Left ventricle myocardium inferior (tissue), 1 donor: ENCODE measurements around the gene PARK7. TPM values are rescaled to one million over a fixed set of nuclear protein-coding genes. Genes with fewer than 3 reads are reported as not detected.

Experiments used
- DNase-seq: peaks from one replicate; pipeline ENCODE4 v3.0.0-alpha.2; 2020
- H3K27ac ChIP-seq: fragments of 200-600 bp; replicated peaks from 2 replicates; pipeline ENCODE4 v1.8.0; 2021
- H3K27me3 ChIP-seq: fragments of 200-600 bp; 2 replicates; pipeline ENCODE4 v1.8.0; 2021; ENCODE audit warnings: low read depth
- H3K36me3 ChIP-seq: fragments of 200-600 bp; 2 replicates; pipeline ENCODE4 v1.8.0; 2021
- H3K4me1 ChIP-seq: fragments of 200-600 bp; 2 replicates; pipeline ENCODE4 v1.8.0; 2021
- H3K4me3 ChIP-seq: fragments of 200-600 bp; 2 replicates; pipeline ENCODE4 v1.8.0; 2021; ENCODE audit warnings: mild to moderate bottlenecking, moderate library complexity
- H3K9me3 ChIP-seq: fragments of 200-600 bp; replicated peaks from 2 replicates; pipeline ENCODE4 v1.8.0; 2021
- intact Hi-C: fragments of 100-400 bp; cut with micrococcal nuclease; formaldehyde crosslinking; loops from one replicate; pipeline ENCODE4 v1.11.0; 2022
- total RNA-seq: library from RNA; stranded (reverse); fragmentation: NEBNext Ultra II Directional; extraction: Animal tissue kit (Norgen Biotek cat#: 25700); gene quantifications from one replicate; pipeline ENCODE4 v1.2.1, GENCODE V29; 2021
- TF ChIP-seq, protein P1 (sequence below): fragments of 200-600 bp; IDR thresholded peaks from 2 replicates; pipeline ENCODE4 v1.8.0; 2021; ENCODE audit warnings: antibody characterized with exemption, mild to moderate bottlenecking, borderline replicate concordance
- donor health status: DM: no; HTN: yes; CAD: no; lungs with severe emphysema.

PARK7 gene
- total RNA-seq, 1 donor from 2014 or later = 329 TPM

- Histone ChIP-seq H3K4me3 (peak overlapping the region; percentile 77), H3K9me3 (no peaks in the 10 kb centered on the region), H3K27ac (peak overlapping the region; percentile 98), H3K27me3 (no peaks in the 10 kb centered on the region), H3K4me1 (peaks cover 14% of the 10 kb centered on the region), H3K36me3 (no peaks in the 10 kb centered on the region)
- peak; percentile 98 for DNase-seq
- TF ChIP-seq, protein P1, sequence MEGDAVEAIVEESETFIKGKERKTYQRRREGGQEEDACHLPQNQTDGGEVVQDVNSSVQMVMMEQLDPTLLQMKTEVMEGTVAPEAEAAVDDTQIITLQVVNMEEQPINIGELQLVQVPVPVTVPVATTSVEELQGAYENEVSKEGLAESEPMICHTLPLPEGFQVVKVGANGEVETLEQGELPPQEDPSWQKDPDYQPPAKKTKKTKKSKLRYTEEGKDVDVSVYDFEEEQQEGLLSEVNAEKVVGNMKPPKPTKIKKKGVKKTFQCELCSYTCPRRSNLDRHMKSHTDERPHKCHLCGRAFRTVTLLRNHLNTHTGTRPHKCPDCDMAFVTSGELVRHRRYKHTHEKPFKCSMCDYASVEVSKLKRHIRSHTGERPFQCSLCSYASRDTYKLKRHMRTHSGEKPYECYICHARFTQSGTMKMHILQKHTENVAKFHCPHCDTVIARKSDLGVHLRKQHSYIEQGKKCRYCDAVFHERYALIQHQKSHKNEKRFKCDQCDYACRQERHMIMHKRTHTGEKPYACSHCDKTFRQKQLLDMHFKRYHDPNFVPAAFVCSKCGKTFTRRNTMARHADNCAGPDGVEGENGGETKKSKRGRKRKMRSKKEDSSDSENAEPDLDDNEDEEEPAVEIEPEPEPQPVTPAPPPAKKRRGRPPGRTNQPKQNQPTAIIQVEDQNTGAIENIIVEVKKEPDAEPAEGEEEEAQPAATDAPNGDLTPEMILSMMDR = no peak
- intact Hi-C loops = no loop called here
Measured at GRCh38 chr1:7953850-7954609, 7.5 kb upstream of the PARK7 start.

- peak overlapping the region; percentile 98 for H3K27ac ChIP-seq
Measured at GRCh38 chr1:7954683-7955082, 6.8 kb upstream of the PARK7 start.

GRCh38 chr1:7956218-7957032 is 5.1 kb upstream of the PARK7 start:
- TF ChIP-seq, protein P1 = no peak

More at GRCh38 chr1:7954683-7955082, 6.8 kb upstream of the PARK7 start:
- DNase-seq = no peak
- peaks cover 14% of the 10 kb centered on the region for H3K4me1 ChIP-seq
- intact Hi-C loops = no loop called here
- H3K36me3 ChIP-seq = no peaks in the 10 kb centered on the region
- H3K4me3 ChIP-seq = peak overlapping the region; percentile 77
- H3K27me3 ChIP-seq = no peaks in the 10 kb centered on the region
- H3K9me3 ChIP-seq = no peaks in the 10 kb centered on the region
- TF ChIP-seq, protein P1 = no peak

DNA sequence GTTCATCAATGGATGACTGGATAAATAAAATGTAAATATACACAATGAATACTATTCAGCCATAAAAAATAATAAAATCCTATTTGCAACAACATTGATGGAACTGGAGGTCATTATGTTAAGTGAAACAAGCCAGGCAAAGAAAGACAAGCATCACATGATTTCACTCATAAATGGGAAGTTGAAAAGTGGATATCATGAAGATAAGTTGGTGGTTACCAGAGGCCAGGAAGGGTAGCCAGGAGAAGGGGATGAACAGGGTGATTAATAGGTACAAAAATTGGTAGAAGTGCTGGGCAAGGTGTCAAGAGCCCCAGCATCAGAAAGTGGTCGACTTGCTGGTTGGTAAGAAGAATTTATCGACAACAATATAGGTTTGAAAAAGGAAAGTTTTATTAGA is 1.3 kb upstream of the PARK7 start:
- TF ChIP-seq, protein P1 = no peak
- peaks cover 44% of the 10 kb centered on the region for H3K4me1 ChIP-seq
- peak overlapping the region; percentile 92 for H3K27ac ChIP-seq
- no peaks in the 10 kb centered on the region for H3K27me3 ChIP-seq
- no peak overlapping the region for H3K4me3 ChIP-seq
- H3K9me3 ChIP-seq = no peaks in the 10 kb centered on the region
- intact Hi-C loops = no loop called here
- no peak for DNase-seq
- peaks cover 23% of the 10 kb centered on the region for H3K36me3 ChIP-seq

More at GRCh38 chr1:7956218-7957032, 5.1 kb upstream of the PARK7 start:
- Histone ChIP-seq H3K9me3 (no peaks in the 10 kb centered on the region), H3K4me1 (peaks cover 27% of the 10 kb centered on the region), H3K4me3 (no peak overlapping the region), H3K36me3 (no peaks in the 10 kb centered on the region), H3K27me3 (no peaks in the 10 kb centered on the region), H3K27ac (no peak overlapping the region)
- DNase-seq = no peak
- intact Hi-C loops = no loop called here

GRCh38 chr1:7960867-7961215 is 670 bp upstream of the PARK7 start:
- no peak for DNase-seq

More at GRCh38 chr1:7960867-7961215, 670 bp upstream of the PARK7 start:
- Histone ChIP-seq H3K27ac (peak overlapping the region; percentile 92), H3K4me1 (peaks cover 50% of the 10 kb centered on the region), H3K9me3 (no peaks in the 10 kb centered on the region), H3K4me3 (peak overlapping the region; percentile 76), H3K27me3 (no peaks in the 10 kb centered on the region), H3K36me3 (peaks cover 30% of the 10 kb centered on the region)
- TF ChIP-seq, protein P1 = no peak
- intact Hi-C loops = no loop called here
